D341Med (cell line): ENCODE data around the gene SMIM41.
A peak's percentile ranks its signal among the peaks of the same experiment; 100 is the strongest.

Experiments used
- DNase-seq: peaks from one replicate; pipeline ENCODE4 v3.0.0; 2012; ENCODE audit warnings: low spot score

Gene SMIM41

DNA sequence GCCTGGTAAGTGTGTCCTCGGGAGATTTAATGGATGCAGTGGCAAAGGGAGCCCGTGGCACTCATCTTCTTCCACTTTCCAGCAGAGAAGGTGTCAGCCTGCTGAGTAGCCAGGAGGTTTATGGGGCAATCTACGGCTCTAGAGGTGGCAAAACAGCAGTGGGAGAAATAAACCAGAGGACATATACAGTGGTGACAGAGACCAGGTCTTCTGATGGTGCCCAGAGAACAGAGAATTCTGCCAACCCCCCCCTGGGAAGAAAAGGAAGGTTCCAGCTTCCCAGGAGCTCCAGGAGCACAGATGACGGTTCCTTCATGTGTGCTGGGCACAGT lies 43.0 kb downstream of the SMIM41 start:
- no peak for DNase-seq

DNA sequence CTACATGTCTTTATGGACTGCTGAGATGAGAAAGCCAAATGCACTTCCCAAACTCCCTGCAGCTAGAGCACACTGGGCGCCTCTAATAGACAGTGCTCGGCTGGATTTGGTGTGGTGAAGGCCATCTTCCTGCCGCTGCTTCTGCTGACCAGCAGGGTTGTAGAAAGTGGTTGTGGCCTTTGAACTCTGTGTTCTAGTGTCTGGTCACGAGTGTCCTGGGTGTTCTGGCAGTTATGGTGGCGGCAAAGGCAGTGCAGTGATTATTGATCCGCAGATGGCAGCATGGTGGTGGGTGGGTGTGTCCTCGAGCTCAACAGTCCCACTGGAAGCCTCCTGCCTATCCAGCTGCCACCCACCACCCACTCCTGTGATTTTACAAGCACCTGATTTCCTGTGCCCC lies 43.4 kb downstream of the SMIM41 start:
- DNase-seq = peak; percentile 14

DNA sequence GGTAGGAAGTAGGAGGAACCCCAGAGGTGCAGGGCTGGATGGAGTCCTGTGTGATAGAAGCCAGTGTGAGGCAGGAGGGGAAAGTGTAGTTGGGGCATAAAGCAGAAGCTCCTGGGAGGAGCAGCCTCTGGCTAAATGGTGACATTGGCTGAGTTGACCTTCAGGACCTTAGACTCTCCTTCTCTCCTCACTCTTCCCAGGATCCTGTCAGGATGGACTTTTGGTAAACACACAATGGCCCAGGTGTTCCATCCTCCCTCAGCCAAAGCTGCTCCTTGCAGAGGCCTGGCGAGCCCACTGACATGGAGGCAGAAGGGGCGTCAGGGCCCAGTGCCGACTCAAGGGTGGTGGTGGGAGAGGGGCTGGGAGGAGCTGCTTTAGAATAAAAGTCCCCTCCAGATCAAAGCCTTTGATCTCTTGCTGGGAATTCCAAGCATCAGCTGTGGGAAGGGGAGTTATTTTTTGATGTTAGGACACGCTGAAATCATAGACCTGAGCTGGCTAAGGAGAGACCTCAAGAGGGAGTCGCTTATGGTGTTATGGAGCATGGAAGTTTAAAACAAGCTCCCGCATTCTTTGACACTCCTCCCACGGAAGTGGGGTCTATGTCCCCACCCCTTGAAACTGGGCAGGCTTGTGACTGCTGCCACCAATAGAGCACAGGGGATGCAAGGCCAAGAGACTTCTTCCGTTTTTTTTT lies 44.1 kb downstream of the SMIM41 start:
- peak; percentile 26 for DNase-seq

DNA sequence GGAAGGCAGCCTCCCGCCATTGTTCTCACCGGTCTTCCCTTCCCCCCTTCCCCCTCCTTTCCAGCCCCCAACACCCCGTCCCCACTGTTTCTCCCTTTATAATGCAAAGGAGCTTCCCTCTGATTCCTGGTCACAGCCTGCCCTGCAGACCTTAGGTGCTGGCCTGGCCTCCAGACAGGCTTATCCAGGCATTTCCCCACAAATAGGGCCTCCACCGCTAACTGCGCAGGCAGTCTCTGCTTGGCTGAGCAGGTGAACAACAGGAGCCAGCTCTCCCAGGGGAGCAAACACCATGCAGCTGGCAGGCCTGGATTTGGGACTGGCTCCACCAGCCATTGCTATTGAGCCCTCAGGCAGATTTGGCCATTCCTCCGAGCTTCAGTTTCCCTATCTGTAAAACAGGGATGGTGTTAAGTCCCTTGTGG lies 46.0 kb downstream of the SMIM41 start:
- DNase-seq = peak; percentile 35

DNA sequence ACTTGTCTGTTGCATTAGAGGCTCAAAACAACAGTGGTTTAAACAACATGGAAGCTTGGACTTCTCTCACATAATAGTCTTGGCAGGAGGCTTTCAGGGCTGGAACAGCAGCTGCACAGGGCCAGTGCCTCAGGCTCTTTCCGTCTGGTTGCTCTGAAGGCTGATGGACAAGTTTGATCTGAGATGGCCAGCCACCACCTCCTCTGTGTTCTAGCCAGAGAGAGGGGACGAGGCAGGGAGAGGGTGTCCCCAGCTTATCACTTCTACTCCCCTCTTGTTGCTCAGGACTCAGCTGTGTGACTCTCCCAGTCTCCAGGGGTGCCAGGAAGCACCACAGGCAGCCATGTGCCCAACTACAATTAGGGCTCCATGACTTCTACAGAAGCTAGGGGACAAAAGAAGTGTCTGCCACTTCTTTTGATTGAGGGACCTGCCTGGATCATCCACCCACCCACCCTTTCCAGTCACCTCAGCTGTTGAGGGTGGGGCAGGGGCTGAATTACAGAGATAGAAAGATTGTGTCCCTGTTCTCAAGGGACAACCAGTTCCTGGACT lies 46.6 kb downstream of the SMIM41 start:
- peak; percentile 19 for DNase-seq

DNA sequence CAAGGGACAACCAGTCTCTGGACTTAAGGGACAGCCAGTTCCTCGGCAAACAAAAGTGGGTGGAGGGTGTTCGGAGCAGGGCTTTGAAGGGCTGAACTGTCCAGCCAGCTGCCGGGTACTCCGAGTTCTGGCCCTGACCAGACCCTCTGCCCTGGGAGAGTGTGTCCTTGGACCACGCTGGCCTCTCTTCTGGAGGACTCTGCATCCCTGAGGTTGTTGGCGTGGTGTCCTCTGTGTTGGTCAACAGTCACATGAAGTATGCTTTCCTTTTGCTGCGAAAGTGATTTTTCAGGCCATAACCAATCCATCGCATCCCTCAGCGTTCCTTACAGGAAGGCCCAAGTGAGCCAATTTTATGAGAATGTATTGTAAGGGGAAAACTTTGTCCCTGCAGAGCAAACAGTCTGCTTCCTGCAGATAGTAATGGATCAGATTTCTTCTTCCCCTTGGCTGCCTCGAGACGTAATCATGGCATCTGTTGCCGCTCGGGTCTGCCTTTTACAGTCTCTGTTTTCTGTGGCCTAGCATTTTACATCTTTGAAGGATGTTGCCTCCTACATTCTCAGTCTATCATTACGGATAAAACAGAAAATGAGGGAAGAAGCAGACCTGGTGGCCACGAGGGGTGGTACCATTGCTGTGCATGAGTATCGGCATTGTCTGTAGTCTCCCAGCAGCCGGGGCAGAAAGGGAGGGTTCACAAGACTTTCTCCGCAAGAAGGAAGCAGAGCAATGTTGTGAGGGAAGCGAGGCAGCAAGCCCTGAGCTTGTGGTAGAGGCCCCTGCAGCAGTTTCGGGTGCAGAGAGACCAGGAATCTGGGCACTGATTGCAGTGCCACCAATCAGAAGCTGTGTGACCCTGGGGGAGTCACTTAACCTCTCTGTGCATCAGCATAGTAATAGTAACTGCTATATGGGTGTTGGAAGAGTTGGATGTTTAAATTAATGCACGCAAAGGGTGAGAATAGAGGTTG lies 47.4 kb downstream of the SMIM41 start:
- DNase-seq = peak; percentile 15

DNA sequence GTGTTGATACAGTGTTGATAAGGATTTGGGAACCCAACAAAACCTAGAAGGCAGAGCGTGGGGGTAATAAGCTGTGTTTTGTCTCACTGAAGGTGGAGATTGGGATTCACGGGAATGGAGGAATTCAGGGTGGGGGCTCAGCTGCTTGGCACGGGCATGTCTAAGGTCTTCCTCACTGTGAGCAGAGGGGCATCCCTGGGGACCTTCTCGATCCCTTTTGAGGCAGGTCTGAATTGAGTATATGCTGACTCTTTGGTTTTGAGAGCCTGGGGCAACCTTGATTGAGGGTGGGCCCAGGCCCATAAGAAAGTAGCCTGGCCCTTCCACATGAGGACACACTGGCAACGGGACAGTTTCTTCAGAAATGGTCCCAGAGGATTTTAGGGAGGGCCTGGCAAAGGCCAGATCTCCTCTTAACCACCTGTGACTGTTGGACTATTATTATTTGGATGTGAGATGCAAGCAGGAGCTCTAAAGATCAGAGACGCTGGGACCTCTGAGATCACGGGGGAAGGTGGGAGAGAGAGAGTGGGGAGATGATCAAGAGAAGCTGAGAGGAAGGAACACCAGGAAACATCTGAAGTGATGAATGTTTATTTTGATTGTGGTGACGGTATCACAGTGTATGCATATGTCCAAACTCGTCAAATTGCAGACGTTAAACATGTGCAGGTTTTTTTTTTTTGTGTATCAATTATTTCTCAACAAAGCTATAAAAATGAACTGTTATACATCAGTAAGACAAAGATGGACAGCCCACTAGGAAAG lies 48.4 kb downstream of the SMIM41 start:
- DNase-seq = peak; percentile 9

DNA sequence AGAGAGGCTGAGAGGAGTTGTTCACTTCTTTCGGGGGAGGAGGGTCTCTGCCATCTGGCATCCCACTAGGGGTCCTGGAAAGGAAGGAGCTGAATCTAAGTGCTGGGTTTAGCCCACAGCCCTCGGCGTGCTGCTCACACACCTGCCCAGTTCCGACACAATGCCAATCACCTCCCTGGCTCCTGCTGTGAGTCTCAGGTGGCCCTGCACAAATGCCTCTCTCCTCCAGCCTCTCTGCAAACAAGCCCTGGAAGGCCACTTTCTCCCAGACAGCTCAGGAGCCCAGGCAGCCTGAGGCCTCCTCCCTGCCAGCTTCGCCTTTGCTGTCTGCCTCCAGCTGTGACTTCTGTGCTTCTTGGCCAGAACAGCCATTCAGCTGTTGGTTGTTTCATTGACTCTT lies 51.2 kb downstream of the SMIM41 start:
- peak; percentile 43 for DNase-seq

DNA sequence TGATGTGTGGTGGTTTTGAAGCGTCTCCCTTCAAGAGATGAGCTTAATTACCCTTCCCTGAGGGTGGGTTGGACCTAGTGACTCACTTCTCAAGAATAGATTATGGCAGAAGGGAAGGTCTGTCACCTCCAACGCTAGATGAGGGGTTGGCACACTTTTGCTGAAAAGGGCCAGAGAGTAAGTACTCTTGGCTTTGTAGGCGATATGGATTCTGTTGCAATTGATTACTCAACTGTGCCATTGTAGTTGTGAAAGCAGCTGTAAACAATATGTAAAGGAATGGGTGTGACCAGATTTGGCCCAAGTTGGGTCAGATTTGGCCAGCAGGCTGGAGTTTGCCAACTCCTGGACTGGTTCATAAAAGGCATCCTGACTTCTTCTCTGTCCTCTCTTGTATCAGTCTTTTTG lies 53.3 kb downstream of the SMIM41 start:
- DNase-seq = no peak

DNA sequence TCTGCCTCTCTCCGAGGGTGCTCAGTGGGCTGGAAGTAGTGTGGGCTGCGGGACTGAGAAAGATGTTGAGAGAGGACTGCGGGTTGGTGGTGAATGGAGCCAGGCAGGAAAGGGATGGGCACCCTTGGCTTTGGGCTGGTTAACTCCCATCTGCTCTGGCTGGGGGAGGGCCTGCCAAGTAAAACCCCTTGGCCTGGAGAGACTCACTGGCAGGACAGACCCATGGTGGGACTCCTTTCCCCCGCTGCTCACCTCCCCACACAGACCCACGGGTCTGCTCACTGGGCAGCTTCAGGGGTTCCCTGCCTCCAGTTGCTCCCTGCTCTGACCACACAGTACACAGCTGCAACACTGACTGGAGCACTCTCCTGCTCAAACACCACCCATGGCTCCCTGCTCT lies 58.2 kb downstream of the SMIM41 start:
- DNase-seq = no peak

DNA sequence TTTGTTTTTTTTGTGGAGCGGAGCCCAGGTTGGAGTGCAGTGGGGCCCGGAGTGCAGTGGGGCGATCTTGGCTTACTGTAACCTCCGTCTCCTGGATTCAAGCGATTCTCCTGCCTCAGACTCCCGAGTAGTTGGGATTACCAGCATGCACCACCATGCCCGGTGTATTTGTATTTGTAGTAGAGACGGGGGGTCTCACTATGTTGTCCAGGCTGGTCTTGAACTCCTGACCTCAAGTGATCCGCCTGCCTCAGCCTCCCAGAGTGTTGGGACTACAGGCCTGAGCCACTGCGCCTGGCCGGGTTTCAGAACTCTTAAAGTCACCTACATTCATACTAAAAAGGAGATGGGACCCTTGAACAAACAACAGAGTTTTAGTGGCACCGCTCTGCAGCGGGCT lies 59.6 kb downstream of the SMIM41 start:
- no peak for DNase-seq

DNA sequence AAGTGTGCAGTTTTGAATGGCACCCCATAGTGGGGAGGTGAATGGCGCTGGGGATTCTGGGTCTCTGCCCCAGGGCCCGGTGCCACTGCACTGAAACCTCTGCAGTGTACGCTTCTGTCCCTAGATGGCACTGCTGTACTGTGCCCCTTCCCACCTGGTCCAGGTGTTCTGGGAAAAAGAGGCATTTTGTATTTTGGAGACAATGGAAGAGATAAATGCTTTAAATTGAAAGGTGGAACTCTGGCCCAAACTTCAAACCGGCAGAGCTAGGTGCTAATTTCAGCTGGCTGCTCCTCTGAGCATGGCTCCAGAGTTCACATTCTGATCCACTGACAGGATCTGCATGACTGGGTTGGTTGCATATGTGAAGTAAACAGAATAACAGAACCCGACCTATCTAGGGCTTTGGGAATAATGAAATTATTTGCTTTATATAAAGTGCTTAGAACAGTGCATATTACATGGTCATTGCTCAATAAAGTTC lies 60.1 kb downstream of the SMIM41 start:
- DNase-seq = peak; percentile 80

DNA sequence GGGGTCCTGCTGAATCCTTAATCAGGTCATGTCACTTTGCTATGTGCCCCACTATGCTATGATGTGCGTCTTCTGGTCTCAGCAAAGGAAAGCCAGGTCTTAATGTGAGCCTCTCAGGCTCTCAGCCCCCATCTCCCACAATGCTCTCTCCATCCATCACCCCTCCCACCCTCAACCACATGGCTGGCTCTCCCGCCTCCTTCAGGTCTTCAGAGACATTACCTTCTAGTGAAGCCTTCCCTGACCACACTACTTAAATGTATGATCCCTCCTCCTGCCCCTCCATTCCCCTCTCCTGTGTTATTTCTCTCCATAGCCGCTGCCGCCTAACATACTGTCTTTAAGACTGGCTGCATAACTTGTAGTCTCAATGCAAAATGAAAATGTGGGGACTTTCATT lies 61.8 kb downstream of the SMIM41 start:
- DNase-seq = no peak

DNA sequence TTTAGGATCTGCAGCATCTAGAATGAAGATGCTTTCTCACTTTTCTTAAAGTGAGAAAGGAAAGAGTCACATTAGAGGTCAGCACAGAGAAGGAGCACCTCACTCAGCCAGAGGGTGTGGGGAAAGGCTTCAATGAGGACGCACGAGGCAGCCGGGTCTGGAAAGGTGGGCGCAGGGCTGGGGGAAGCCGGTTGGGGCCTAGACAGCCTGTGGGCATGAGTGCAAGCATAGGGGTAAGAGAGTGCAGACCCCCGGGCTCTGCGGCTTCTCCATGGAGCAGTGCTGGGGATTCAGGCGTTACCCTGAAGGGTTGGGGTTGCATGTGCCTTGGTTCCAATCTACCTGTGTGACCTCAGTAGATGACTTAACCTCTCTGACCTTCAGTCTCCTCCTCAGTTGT lies 62.4 kb downstream of the SMIM41 start:
- no peak for DNase-seq

DNA sequence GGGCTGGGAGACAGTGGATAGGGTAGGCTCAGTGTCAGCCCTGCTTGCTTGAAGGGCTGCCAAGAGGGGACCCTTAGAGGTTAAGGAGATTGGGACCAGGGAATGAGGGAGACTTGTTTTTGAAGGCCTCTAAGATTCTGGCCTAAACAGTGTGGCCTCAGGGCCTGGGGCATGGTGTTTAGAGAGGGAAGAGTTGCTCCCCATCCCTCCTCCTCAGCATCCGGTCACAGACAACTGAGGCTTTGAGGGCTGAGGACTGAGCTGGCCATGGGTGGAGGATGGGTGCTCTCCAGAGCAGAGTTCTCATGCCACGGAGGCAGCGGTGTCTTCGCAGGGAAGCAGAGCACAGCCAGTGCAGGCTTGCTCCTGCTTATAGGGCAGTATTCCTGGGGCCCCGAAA lies 62.9 kb downstream of the SMIM41 start:
- no peak for DNase-seq

DNA sequence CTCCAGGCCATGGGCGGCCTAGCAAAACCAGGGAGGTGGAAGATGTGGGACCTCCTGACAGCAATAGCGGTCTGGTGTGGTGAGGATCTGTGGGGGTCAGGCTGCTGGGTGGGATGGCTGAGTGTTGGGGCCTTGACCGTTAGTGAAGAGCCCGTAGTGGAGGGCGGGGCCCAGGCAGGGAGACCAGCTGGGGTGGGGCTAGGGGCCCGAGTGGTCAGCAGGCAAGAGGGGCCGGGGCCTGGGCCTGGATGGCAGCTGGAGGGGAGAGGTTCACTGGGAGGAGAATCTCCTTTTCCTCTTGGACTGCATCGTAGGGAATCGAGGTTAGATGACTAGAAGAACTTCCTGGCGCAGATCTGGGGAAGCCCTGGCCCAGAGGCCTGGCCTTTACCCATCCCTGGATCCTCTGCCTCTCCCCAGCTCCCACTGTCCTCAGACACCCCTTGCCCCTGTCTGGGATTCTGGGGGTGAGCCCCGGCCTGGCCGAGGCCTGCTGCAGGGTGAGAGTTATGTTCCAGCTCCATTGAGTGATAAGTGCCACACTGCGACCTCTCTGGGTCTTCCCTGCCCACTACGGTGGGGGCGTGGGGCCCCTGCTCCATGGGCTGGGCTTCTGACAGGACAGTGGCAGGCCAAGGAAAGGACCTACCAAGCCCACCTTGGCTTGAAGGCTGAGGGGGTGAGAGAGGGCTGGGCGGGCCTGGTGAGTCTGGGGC lies 65.2 kb downstream of the SMIM41 start:
- DNase-seq = no peak

DNA sequence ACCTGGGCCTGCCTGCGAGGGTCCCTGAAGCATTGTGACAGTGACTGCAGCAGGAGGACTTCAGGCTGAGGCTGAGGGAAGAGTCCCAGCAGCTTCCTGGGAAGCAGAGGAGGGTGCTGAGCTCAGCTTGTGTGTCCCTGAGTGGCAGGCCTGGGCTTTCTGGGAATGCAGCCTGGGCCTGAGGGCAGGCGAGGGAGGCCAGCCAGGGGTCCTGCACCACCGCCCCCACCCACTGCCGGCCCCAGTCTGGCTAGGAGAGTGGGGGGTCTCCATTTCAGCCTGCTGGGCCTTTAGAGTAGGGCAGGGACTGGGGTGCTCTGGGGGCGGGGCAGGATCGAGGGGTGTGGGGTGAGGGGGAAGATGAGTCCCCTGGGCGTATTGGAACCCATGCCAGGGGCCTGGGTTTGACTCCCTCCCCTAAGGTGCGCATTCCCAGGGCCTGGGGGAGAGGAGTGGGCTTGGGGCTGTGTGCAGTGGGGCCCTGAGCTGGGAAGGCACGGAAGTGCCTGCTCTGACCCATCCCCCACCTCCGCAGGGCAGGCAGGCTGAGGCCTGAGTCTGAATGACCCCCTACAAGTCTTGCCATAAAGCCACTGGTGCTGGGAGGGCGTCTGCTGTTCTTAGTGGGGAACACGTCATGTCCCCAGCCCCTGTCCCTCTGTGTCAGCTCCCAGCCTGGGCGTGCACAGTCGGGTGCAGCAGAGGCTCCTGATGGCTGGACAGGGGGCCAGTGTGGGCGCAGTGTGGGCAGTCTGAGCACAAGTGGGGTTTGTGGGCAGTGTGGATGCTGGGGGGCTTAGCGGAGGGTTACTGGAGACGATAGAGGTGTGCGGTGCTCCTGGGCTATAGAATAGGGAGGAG lies 66.0 kb downstream of the SMIM41 start:
- DNase-seq = no peak

DNA sequence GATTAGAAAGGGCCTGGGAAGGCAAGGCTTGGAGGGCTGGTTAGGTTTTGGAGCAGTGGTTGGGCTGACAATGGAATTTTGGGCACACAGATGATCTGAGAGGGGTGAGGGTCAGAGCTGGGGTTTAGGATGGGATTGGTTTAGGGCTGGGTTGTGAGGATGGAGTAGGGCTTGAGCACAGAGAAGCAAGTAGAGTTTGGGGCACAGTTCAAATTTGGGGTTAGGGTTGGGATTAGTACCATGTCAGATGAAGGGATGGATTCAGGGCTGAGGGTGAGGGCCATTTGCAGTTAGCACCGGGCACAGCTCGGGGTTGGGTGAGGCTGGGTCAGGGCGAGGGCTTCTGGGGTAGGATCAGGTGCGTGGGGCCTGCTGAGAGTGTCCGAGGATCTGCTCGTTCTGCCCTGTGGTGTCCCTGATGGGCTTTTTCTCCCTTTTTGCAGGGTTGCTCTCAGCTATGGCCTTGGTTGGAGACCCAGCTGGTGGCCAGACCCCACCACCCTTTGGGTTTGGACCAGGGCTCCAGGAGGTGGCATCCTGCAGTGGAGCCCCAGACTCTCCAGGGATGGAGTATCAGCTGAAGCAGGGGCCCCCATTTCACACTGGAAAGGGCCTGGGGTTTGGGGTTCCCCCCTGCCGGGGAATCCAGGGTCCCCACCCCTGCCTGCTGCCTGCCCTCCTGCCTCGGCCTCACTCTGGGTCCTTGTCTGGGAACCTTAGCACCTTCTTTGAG lies 66.8 kb downstream of the SMIM41 start:
- no peak for DNase-seq

DNA sequence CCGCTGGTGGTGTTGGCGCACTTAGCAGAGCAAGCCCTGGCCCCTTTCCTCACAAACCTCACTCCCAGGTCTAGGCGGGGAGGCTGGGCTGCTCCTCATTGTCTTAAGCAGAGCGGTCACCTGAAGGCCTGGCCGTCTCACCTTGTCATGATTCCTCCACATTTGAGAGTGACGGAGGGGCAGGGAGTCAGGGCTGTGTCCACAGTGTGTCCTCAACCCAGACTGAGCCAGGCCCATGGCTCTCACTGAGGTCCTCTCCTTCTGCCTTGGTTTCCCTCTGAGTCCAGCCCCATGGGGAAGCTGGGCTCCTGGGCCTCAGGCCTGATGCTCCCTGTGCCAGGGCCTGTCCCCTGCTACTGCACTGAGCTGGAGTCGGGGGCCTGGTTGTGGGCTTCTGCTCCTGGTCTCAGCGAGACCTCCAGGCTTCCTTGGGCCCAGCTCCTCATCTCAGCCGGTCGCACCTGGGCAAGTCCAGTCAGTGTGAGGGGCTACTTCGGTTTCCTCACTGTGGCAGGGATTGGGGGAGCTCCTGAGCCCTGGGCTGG lies 67.4 kb downstream of the SMIM41 start:
- no peak for DNase-seq
